HFF-Myc (cell line): ENCODE data around the gene CDH1.

Experiments used
- DNase-seq: peaks from one replicate; pipeline ENCODE4 v3.0.0-alpha.2; 2011; ENCODE audit warnings: low read depth; ENCODE audit errors: extremely low read depth
- H3K4me3 ChIP-seq: replicated peaks from 2 replicates; pipeline ENCODE4 v1.5.1; 2011; ENCODE audit warnings: low read depth, mild to moderate bottlenecking, control low read depth, low read length
- TF ChIP-seq, protein P1 (sequence below): IDR thresholded peaks from 2 replicates; pipeline ENCODE4 v1.5.1; 2012; ENCODE audit warnings: mild to moderate bottlenecking, low read depth, low read length, control low read depth; ENCODE audit errors: missing control alignments

The CDH1 gene

DNA sequence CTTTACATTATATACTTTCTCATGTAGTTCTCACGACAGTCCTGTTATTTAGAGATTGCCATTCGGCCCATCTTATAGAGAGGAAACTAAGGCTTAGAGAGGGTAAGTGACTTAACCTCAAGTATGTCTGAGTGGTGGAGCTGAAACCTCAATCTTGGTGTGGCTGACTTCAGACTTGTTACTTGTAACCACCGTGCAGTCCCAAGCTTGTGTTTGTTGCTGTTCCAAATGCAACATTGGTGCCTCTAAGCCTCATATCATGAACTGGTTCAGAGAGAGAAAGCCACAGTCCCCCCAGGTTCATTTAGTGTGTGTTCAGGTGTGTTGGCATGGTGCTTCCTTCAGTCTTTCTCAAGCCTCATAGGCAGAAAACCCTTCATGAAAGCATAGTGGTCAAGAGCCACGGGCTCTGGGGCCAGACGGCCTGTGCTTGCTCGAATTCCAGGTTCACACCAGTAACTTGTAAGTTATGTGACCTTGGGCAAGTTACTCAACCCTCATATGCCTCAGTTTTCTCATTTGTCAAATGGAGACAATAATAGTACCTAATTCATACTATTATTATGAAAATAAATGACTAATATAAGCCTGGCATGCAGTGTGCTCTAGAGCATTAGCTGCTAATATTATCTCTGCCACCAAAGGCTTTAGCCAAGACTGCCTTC lies 39.9 kb downstream of the CDH1 start:
- TF ChIP-seq, protein P1, sequence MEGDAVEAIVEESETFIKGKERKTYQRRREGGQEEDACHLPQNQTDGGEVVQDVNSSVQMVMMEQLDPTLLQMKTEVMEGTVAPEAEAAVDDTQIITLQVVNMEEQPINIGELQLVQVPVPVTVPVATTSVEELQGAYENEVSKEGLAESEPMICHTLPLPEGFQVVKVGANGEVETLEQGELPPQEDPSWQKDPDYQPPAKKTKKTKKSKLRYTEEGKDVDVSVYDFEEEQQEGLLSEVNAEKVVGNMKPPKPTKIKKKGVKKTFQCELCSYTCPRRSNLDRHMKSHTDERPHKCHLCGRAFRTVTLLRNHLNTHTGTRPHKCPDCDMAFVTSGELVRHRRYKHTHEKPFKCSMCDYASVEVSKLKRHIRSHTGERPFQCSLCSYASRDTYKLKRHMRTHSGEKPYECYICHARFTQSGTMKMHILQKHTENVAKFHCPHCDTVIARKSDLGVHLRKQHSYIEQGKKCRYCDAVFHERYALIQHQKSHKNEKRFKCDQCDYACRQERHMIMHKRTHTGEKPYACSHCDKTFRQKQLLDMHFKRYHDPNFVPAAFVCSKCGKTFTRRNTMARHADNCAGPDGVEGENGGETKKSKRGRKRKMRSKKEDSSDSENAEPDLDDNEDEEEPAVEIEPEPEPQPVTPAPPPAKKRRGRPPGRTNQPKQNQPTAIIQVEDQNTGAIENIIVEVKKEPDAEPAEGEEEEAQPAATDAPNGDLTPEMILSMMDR: no peak
- H3K4me3 ChIP-seq: no peak overlapping the region
- DNase-seq: no peak

DNA sequence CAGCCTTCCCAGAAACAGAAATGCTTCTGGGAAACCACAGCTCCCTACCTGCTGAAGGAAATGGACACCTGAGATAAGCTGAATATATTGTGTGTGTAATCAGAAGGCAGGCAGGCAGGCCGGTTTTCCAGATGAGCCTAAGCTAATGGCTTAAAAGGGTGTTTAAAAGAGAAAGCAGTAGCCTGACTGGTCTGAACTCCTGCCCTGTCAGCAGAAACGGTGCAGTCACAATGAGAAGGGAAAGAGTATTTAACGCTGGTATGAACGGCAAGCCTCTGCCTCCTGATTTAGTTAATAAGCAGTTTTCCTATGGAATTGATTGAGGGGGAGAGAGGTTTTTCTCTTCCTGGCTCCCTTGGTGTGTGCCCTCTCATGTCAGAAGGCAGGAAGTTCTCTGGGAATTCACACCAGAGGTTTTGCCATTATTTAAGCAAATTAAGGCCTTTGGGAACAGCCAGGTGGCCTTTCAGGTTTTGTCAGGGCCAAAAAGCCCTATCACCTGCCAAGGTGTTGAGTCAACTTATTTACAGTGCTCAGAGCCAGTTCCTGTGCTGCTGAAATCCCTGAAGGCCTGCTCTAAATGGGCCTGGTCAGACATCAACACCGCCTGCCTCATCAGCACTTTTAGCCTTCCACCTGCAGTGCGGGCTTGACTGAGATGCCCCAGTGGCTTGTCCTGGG lies 41.6 kb downstream of the CDH1 start:
- TF ChIP-seq, protein P1: no peak
- no peak overlapping the region for H3K4me3 ChIP-seq
- no peak for DNase-seq

DNA sequence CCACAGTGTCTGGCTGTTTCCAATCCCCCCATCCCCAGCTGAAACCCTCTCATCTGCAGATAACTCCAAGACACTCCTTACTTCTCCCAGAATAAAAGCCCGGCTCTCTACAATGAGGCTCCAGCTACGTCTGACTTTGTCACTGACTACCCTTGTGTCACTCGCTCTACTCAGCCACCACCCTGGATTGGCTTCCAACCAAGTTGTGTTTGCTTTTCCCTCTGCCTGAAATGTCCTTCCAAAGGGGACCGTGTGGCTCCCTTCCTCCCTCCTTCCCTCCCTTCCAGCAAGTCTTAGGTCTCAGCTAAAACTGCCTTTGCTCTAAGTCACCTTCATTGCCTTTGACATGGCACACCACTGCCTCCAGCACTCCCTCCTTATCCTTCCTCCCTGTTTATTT lies 42.8 kb downstream of the CDH1 start:
- TF ChIP-seq, protein P1: no peak
- no peak overlapping the region for H3K4me3 ChIP-seq
- DNase-seq: no peak

DNA sequence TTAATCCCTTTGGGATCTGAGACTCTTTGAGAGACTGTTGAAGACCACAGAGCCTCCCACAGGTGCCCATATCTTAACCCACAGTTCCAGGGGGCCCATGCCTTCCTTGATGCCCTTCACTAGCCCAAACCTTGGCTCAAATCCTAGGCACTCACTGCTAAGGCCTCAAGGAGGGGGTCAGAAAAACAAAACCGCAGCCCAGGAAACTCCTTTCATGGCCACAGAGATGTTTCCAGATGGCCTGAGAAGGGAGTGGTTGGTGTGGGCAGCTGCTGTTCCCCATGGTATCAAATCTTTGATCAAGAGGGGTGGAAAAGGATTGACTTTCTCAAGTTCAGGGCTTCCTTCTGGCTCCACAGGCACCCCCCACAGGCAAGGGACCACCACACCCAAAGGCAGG lies 44.7 kb downstream of the CDH1 start:
- no peak overlapping the region for H3K4me3 ChIP-seq
- DNase-seq: no peak
- TF ChIP-seq, protein P1: no peak

DNA sequence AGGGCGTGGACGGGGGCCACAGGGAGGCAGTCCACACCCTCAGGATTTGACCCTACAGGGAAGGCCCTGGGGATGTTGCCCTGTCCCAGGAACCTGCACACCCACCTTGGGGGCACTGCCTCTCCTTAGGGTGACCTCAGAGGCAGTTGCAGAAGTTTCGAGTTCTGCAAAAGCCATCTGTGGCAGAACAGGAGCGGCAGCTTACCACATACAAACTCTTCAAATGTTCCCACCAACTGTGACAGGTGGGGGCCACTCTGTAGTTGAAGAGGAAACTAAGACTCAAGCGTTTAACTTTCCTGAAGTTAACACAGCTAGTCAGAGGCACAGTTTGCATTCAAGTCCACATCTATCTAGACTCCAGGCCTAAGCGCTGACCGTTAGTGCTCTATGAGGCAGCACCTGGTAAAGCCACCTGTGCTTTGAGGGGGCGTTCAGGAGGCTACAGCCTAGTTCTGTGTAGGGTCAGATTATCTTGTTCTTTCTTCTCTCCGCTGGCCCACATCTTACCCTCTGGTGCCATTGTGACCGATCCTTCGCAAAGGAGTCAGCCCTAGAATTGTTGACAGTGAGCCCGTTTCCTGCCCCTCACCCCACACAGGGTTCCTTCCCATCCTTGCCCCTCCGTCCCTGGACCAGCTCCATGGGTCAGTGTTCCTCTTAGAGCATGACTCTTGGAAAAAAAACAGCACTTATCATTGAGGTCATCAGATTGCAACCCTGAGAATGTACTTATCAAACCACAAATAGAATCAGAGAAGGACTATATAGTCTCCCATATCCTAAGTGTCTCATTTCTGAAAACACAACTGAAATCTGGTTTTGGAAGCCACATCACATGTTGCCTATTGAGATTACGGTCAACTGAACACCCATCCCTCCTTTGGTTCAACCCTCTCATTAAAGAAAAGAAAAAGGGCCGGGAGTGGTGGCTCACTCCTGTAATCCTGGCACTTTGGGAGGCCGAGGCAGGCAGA lies 45.4 kb downstream of the CDH1 start:
- TF ChIP-seq, protein P1: no peak
- no peak overlapping the region for H3K4me3 ChIP-seq
- DNase-seq: no peak

DNA sequence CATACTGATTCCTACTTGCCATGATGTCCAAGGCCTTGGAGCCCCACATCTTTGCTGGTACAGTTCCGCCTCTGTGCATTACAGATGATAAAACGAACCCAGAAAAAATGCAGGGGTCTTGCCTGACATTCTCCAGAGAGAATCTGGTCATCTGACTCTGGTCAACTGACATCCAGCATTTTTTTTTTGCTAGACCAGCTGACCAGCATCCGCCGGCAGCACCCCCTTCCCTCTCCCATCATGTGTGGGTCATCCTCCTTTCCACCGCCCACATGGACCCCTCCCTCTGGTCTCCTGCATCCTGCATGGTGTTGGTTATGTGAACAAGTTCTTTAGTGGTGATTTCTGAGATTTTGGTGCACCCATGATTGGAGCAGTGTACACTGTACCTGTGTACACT lies 47.1 kb downstream of the CDH1 start:
- TF ChIP-seq, protein P1: no peak
- no peak for DNase-seq
- no peak overlapping the region for H3K4me3 ChIP-seq
